OCI-LY1 (cell line): ENCODE measurements around the gene LAMC3.

Experiments used
- H2AFZ ChIP-seq: fragments of 200-600 bp; sonication (generic), shearing (Covaris generic); 2 replicates; pipeline ENCODE4 v1.6.0; 2014; ENCODE audit warnings: antibody characterized with exemption, mild to moderate bottlenecking, low read length
- H3F3A ChIP-seq: fragments of 200-600 bp; sonication (generic), shearing (Covaris generic); 2 replicates; pipeline ENCODE4 v1.6.0; 2014; ENCODE audit warnings: mild to moderate bottlenecking, antibody characterized with exemption, low read length, moderate library complexity; ENCODE audit not compliant: insufficient read depth
- H3K27ac ChIP-seq: fragments of 200-600 bp; sonication (generic); 2 replicates; pipeline ENCODE4 v1.5.1; 2014; ENCODE audit warnings: low read length, mixed run types, mild to moderate bottlenecking, low read depth; ENCODE audit not compliant: poor library complexity, severe bottlenecking
- H3K27me3 ChIP-seq: fragments of 200-600 bp; sonication (generic); 2 replicates; pipeline ENCODE4 v1.6.0; 2014; ENCODE audit warnings: antibody characterized with exemption, mild to moderate bottlenecking, low read length, moderate library complexity; ENCODE audit not compliant: insufficient read depth
- H3K36me3 ChIP-seq: fragments of 200-600 bp; sonication (generic); 2 replicates; pipeline ENCODE4 v1.6.1; 2014; ENCODE audit warnings: mild to moderate bottlenecking, antibody characterized with exemption, low read length, moderate library complexity, mixed read lengths; ENCODE audit not compliant: insufficient read depth
- H3K4me1 ChIP-seq: fragments of 200-600 bp; sonication (generic); 2 replicates; pipeline ENCODE4 v1.5.1; 2014; ENCODE audit warnings: mild to moderate bottlenecking, low read length, moderate library complexity; ENCODE audit not compliant: insufficient read depth, severe bottlenecking
- H3K4me2 ChIP-seq: fragments of 200-600 bp; sonication (generic), shearing (Covaris generic); 2 replicates; pipeline ENCODE4 v1.6.1; 2014; ENCODE audit warnings: low read length
- H3K4me3 ChIP-seq: fragments of 200-600 bp; sonication (generic); 2 replicates; pipeline ENCODE4 v1.5.1; 2014; ENCODE audit warnings: low read length, low read depth, mild to moderate bottlenecking, mixed read lengths; ENCODE audit not compliant: poor library complexity, severe bottlenecking
- H3K79me2 ChIP-seq: fragments of 200-600 bp; shearing (Covaris generic); 2 replicates; pipeline ENCODE4 v1.6.1; 2016; ENCODE audit warnings: mixed run types, low read length, mixed read lengths; ENCODE audit not compliant: insufficient read depth
- H3K9ac ChIP-seq: fragments of 200-600 bp; sonication (generic), shearing (Covaris generic); 2 replicates; pipeline ENCODE4 v1.6.1; 2014; ENCODE audit warnings: mild to moderate bottlenecking, low read length, mixed read lengths
- H3K9me2 ChIP-seq: fragments of 200-600 bp; sonication (generic), shearing (Covaris generic); 2 replicates; pipeline ENCODE4 v1.6.1; 2014; ENCODE audit warnings: low read depth, mild to moderate bottlenecking, low read length, mixed read lengths
- H3K9me3 ChIP-seq: fragments of 200-600 bp; shearing (Covaris generic); 2 replicates; pipeline ENCODE4 v1.6.1; 2014; ENCODE audit warnings: low read length, mixed read lengths
- H4K20me1 ChIP-seq: fragments of 200-600 bp; sonication (generic), shearing (Covaris generic); 2 replicates; pipeline ENCODE4 v1.6.0; 2016; ENCODE audit warnings: mild to moderate bottlenecking, low read length; ENCODE audit not compliant: insufficient read depth
- CTCF ChIP-seq: fragments of 200-600 bp; sonication (generic), shearing (Covaris generic); IDR thresholded peaks from 2 replicates; pipeline ENCODE4 v1.5.1; 2017; ENCODE audit warnings: mild to moderate bottlenecking, antibody characterized with exemption, low read length, moderate library complexity, mixed read lengths
- EZH2 ChIP-seq: fragments of 200-600 bp; sonication (generic), shearing (Covaris generic); IDR thresholded peaks from 2 replicates; pipeline ENCODE4 v1.8.0; 2017; ENCODE audit warnings: borderline replicate concordance, mixed run types, mild to moderate bottlenecking, antibody characterized with exemption, low read length, moderate library complexity, mixed read lengths

LAMC3 gene

GRCh38 chr9:131081868-131082267 lies 72.9 kb downstream of the LAMC3 start:
- H3K4me2 ChIP-seq: no peak overlapping the region
- no peak overlapping the region for H2AFZ ChIP-seq
- TF ChIP-seq EZH2: no peak
- TF ChIP-seq CTCF: no peak
- no peak overlapping the region for H3K9ac ChIP-seq
- H3K9me2 ChIP-seq: no peaks in the 10 kb centered on the region
- H3K4me3 ChIP-seq: no peak overlapping the region
- H3K27me3 ChIP-seq: peaks cover 3% of the 10 kb centered on the region; the same call in 1 of the 2 replicates
- H3K36me3 ChIP-seq: no peaks in the 10 kb centered on the region
- no peaks in the 10 kb centered on the region for H3K9me3 ChIP-seq
- H3K4me1 ChIP-seq: no peaks in the 10 kb centered on the region
- no peaks in the 10 kb centered on the region for H4K20me1 ChIP-seq
- no peak overlapping the region for H3K27ac ChIP-seq
- H3F3A ChIP-seq: no peaks in the 10 kb centered on the region
- no peaks in the 10 kb centered on the region for H3K79me2 ChIP-seq

GRCh38 chr9:131082774-131083512 lies 74.0 kb downstream of the LAMC3 start:
- Histone ChIP-seq H3K9me3 (no peaks in the 10 kb centered on the region), H4K20me1 (no peaks in the 10 kb centered on the region), H3K79me2 (no peaks in the 10 kb centered on the region), H3F3A (no peaks in the 10 kb centered on the region), H2AFZ (no peak overlapping the region), H3K9ac (no peak overlapping the region), H3K4me1 (no peaks in the 10 kb centered on the region), H3K27me3 (no peaks in the 10 kb centered on the region; the same call in 1 of the 2 replicates), H3K4me2 (no peak overlapping the region), H3K4me3 (no peak overlapping the region), H3K36me3 (no peaks in the 10 kb centered on the region), H3K27ac (no peak overlapping the region), H3K9me2 (no peaks in the 10 kb centered on the region)
- no peak for TF ChIP-seq EZH2
- no peak for TF ChIP-seq CTCF

GRCh38 chr9:131084661-131085369 lies 75.8 kb downstream of the LAMC3 start:
- Histone ChIP-seq H2AFZ (no peak overlapping the region), H4K20me1 (no peaks in the 10 kb centered on the region), H3K4me3 (no peak overlapping the region), H3K36me3 (no peaks in the 10 kb centered on the region), H3K9me3 (no peaks in the 10 kb centered on the region), H3K4me2 (no peak overlapping the region), H3K27me3 (no peaks in the 10 kb centered on the region; the same call in none of the 2 replicates), H3K4me1 (no peaks in the 10 kb centered on the region), H3K9me2 (no peaks in the 10 kb centered on the region), H3K9ac (no peak overlapping the region), H3K79me2 (no peaks in the 10 kb centered on the region), H3F3A (no peaks in the 10 kb centered on the region), H3K27ac (no peak overlapping the region)
- TF ChIP-seq CTCF: no peak
- no peak for TF ChIP-seq EZH2
